GM18858 (cell line): ENCODE data around the gene PHYHD1.
"Not testable (repeated sequence)": the region's sequence is repeated elsewhere in the genome, so short reads cannot be mapped to it uniquely, and the experiment has no call there.

ENCODE experiments used
- ATAC-seq: cut with Tn5 transposase; IDR thresholded peaks from one replicate; pipeline ENCODE4 v1.9.1; 2021; ENCODE audit not compliant: unreplicated experiment

PHYHD1 gene

GRCh38 chr9:128921881-128922763, 1.3 kb downstream of the PHYHD1 start:
- no peak for ATAC-seq

DNA sequence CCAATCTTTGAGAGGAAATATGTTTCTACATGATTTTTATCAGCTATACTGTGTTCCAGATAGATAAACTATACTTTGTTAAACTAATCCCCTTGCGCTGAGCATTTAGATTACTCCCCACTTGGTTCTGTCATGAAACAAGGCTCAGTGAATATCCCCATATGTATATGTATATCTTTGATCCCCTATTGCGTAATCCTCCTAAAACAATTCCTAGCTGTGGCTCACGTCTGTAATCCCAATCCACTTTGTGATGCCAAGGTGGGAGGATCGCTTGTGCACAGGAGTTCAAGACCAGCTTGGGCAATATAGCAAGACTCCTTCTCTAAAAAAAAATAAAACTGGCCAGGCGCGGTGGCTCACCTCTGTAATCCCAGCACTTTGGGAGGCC, 2.7 kb downstream of the PHYHD1 start:
- ATAC-seq = no peak

- ATAC-seq = no peak
Measured at GRCh38 chr9:128927731-128928411, 7.1 kb downstream of the PHYHD1 start.

GRCh38 chr9:128928624-128929023, 7.8 kb downstream of the PHYHD1 start:
- ATAC-seq = no peak

- no peak for ATAC-seq
Measured at GRCh38 chr9:128929560-128929959, 8.8 kb downstream of the PHYHD1 start.

DNA sequence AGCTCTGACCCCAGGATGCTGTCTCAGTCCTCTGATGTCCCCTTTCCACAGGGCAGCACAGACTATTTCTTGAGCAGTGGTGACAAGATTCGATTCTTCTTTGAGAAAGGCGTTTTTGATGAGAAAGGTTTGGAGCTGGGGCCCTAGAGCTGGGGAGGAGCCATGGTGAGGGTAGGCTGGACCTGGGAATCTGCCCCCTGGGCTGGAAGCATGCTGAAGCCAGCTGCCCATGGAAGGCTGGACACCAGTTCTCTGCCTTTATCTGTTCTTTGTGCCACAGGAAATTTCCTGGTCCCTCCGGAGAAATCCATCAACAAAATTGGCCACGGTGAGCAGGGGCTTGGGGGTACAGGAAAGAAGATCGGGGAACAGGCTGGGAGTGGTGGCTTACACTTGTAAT, 12.9 kb downstream of the PHYHD1 start:
- ATAC-seq = no peak

- ATAC-seq = no peak
Measured at GRCh38 chr9:128936171-128936865, 15.5 kb downstream of the PHYHD1 start.

DNA sequence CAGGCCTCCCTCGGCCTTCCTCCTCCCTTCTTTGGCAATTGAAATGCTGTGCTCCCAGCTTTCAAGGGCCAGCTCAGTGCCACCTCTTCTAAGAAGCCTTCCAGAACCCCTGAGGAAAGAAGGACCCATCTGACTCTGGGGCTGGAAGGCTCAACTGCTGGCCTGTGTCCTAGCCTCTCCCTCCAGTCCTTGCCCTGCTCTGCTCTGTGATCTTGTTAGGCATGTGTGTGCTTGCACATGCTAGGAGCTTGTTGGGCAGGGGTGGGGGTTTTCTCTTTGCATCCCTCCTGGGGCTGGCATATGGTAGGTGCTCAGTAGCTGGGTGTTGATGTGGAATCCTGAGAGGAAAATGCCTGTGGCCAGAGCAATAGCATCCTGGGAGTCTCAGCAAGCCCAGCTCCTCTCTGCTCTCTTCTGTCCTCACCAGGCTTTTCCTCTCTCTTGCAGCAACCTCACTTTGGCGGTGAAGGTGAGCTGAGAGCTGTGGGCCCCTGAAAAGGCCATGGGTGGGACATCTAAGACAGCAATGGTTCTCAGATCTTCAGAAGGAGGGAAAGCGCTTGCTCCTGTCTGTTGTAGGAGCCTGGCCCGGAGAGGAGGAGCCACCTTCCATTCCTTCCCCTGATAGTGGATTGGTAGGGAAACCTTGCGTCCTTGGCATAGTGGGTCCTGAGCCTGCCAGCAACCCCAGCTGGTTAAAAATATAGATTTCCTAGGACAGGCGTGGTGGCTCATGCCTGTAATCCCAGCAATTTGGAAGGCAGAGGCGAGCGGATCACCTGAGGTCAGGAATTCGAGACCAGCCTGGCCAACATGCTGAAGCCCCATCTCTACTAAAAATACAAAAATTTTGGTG, 16.8 kb downstream of the PHYHD1 start:
- no peak for ATAC-seq

GRCh38 chr9:128940271-128940921, 19.6 kb downstream of the PHYHD1 start:
- ATAC-seq = no peak

- ATAC-seq = no peak
Measured at GRCh38 chr9:128940946-128941755, 20.4 kb downstream of the PHYHD1 start.

DNA sequence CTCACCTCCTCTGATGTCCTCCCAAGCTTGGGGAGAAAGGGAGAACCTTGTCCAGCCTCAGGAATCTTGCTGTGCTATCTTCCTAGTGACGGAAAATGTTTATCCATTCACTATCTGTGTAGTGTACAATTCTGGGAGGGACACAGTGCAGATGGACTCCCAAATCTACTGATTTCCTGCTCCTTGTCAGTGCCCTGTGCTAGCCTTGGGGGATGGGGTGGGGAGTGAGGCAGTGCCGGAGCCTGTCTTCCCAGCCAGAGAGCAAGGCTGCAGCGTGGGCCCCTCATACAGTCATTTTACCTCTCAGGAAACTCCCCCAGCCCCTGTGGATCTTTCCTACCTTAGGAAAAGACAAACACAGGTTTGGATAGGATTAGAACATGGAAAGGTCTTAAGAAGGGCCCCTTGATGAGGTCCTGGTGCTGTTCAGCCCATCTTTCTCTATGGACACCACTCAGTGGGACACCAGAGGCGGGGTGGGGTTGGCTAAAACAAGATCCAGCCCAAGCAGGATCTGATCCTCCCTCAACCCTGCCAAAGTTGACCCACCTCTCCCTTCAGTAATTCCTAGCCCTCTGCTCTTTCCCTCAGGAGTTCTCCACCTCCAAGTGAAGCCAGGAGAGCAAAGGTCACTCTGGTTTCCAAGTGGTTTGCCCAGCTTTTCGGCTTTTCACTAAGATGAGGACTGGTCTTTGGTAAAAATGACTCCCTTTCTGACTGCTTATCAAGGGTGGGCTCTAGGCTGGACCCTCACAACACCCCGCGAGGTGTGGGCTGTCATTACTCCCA, 23.2 kb downstream of the PHYHD1 start:
- no peak for ATAC-seq

GRCh38 chr9:128944966-128945365, 24.2 kb downstream of the PHYHD1 start:
- ATAC-seq = not testable (repeated sequence)

DNA sequence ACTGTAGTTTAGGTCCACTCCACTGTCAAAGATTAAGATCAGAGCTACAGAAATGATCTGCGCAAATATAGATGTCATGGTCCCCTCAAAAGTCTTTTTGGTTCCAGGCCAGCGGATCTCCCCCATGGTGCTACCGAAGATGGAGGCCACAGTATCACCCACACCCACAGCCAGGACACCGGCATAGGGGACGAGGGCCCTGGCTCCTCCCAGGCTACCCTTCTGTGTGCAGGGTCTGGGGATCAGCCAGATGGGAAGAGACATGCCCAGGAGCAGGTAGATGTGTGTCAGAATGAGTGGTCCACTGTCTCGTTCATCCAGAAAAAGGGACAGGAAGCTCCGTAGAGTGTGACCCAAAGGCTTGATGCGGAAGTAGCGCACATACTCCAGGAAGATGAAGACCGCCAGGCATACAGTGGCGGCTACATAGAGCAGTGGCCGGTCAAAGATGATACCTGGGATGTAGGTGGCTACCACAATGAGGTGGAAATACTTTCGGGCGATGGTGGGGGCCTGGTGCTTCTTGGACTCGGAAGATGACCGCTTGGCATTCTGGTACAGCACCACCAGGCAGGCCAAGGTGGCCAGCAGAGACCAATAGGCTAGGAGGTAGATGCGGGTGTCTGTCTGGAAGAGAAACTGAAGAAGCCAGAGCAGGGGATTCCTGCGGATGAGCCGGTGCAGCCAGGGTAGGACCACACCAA, 25.2 kb downstream of the PHYHD1 start:
- ATAC-seq = no peak

GRCh38 chr9:128946571-128947276, 25.9 kb downstream of the PHYHD1 start:
- ATAC-seq = no peak

- ATAC-seq = no peak
Measured at GRCh38 chr9:128947277-128947526, 26.4 kb downstream of the PHYHD1 start.

- ATAC-seq = peak; percentile 59
Measured at GRCh38 chr9:128947527-128948301, 26.9 kb downstream of the PHYHD1 start, which contains the start of the genes DOLK and NUP188. Gene DOLK (minus strand): TSS chr9:128947603. CDS start chr9:128947303, 300 bp downstream. Gene NUP188 (plus strand): TSS chr9:128947699. CDS start chr9:128947720, 21 bp downstream.

- not testable (repeated sequence) for ATAC-seq
Measured at GRCh38 chr9:128961403-128961802, 40.6 kb downstream of the PHYHD1 start.
